Measurements from ENCODE around the gene AMT.

The AMT gene

DNA sequence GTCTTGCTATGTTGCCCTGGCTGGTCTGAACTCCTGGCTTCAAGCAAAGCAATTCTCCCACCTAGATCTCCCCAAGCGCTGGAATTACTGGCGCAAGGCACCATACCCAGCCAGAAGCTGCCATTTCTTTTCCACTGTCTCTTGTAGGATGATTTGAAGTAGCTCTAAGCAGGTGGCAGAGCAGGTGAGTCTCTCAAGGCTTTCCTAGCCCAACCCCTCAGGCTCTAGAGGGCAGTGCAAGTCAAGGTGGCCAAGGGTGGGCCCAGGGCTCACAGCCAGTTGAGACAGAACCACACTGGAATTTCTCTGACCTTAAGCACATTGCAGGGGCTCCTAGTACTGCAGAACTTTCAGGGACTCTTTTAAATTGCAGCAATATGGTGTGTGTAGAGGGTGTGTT, 32.2 kb upstream of the AMT start:
- no peak for TF ChIP-seq EZH2 (IDR thresholded peaks at IDR 0.05; ENCODE audit: borderline replicate concordance, low read depth, low read length, severe bottlenecking)
- TF ChIP-seq, protein P1, sequence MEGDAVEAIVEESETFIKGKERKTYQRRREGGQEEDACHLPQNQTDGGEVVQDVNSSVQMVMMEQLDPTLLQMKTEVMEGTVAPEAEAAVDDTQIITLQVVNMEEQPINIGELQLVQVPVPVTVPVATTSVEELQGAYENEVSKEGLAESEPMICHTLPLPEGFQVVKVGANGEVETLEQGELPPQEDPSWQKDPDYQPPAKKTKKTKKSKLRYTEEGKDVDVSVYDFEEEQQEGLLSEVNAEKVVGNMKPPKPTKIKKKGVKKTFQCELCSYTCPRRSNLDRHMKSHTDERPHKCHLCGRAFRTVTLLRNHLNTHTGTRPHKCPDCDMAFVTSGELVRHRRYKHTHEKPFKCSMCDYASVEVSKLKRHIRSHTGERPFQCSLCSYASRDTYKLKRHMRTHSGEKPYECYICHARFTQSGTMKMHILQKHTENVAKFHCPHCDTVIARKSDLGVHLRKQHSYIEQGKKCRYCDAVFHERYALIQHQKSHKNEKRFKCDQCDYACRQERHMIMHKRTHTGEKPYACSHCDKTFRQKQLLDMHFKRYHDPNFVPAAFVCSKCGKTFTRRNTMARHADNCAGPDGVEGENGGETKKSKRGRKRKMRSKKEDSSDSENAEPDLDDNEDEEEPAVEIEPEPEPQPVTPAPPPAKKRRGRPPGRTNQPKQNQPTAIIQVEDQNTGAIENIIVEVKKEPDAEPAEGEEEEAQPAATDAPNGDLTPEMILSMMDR (IDR thresholded peaks at IDR 0.05; ENCODE audit: borderline replicate concordance, extremely low read depth, low read length, poor library complexity, severe bottlenecking), result peak; percentile 8
- H2AFZ ChIP-seq (ENCODE audit: low read depth, low read length), result no peak overlapping the region
- H3K27me3 ChIP-seq (ENCODE audit: insufficient read depth, low read length, poor library complexity), result no peaks in the 10 kb centered on the region
- H3K9me3 ChIP-seq (ENCODE audit: insufficient read depth, low read length, severe bottlenecking), result no peaks in the 10 kb centered on the region
- no peak for DNase-seq
- no peaks in the 10 kb centered on the region for H4K20me1 ChIP-seq (ENCODE audit: insufficient read depth, low read length)
- no peak for ATAC-seq (ENCODE audit: insufficient read depth, low read depth)
- no peak overlapping the region for H3K27ac ChIP-seq (ENCODE audit: low read length)
- H3K4me3 ChIP-seq (ENCODE audit: low read depth in 1 of 2, low read length in 2 of 2), result no peak overlapping the region
- no peak overlapping the region for H3K9ac ChIP-seq (ENCODE audit: low read depth, low read length)
- no peaks in the 10 kb centered on the region for H3K79me2 ChIP-seq (ENCODE audit: insufficient read depth, low read length)
- H3K4me2 ChIP-seq (ENCODE audit: insufficient read depth, low read length), result no peak overlapping the region
- no peaks in the 10 kb centered on the region for H3K4me1 ChIP-seq (ENCODE audit: insufficient read depth, low read length)
- no peaks in the 10 kb centered on the region for H3K36me3 ChIP-seq (ENCODE audit: insufficient read depth, low read length)

DNA sequence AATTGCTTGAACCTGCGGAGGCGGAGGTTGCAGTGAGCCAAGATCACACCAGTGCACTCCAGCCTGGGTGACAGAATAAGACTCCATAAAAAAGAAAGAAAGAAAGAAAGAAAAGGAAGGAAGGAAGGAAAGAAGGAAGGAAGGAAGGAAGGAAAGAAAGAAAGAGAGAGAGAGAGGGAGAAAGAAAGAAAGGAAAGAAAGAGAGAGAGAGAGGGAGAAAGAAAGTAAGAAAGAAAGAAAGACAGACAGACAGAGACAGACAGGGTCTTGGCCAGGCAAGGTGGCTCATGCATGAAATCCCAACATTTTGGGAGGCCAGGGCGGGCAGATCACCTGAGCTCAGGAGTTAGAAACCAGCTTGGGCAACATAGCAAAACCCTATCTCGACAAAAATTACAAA, 31.3 kb upstream of the AMT start:
- no peaks in the 10 kb centered on the region for H3K27me3 ChIP-seq (ENCODE audit: insufficient read depth, low read length, poor library complexity)
- TF ChIP-seq, protein P1 (IDR thresholded peaks at IDR 0.05; ENCODE audit: borderline replicate concordance, extremely low read depth, low read length, poor library complexity, severe bottlenecking), result no peak
- no peak for TF ChIP-seq EZH2 (IDR thresholded peaks at IDR 0.05; ENCODE audit: borderline replicate concordance, low read depth, low read length, severe bottlenecking)
- no peaks in the 10 kb centered on the region for H3K36me3 ChIP-seq (ENCODE audit: insufficient read depth, low read length)
- H3K4me1 ChIP-seq (ENCODE audit: insufficient read depth, low read length), result peaks cover 7% of the 10 kb centered on the region
- no peak overlapping the region for H3K27ac ChIP-seq (ENCODE audit: low read length)
- ATAC-seq (ENCODE audit: insufficient read depth, low read depth), result no peak
- H3K4me3 ChIP-seq (ENCODE audit: low read depth in 1 of 2, low read length in 2 of 2), result no peak overlapping the region
- H3K9ac ChIP-seq (ENCODE audit: low read depth, low read length), result no peak overlapping the region
- no peaks in the 10 kb centered on the region for H4K20me1 ChIP-seq (ENCODE audit: insufficient read depth, low read length)
- no peak overlapping the region for H3K4me2 ChIP-seq (ENCODE audit: insufficient read depth, low read length)
- H3K9me3 ChIP-seq (ENCODE audit: insufficient read depth, low read length, severe bottlenecking), result no peaks in the 10 kb centered on the region
- no peak for DNase-seq
- no peak overlapping the region for H2AFZ ChIP-seq (ENCODE audit: low read depth, low read length)
- H3K79me2 ChIP-seq (ENCODE audit: insufficient read depth, low read length), result no peaks in the 10 kb centered on the region

DNA sequence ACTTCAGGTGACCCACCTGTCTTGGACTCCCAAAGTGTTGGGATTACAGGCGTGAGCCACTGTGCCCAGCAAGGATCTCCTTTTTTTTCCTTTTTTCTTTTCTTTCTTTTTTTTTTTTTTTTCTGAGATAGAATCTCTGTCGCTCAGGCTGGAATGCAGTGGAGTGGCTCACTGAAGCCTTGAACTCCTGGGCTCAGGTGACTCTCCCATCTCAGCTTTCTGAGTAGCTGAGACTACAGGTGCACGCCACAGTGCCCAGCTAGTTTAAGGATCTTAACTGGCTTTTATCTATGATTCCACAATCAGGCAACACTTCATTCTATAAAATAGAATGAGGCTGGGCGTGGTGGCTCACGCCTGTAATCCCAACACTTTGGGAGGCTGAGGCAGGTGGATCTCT, 23.1 kb upstream of the AMT start:
- Histone ChIP-seq H4K20me1 (ENCODE audit: insufficient read depth, low read length) (no peaks in the 10 kb centered on the region), H3K4me3 (ENCODE audit: low read depth in 1 of 2, low read length in 2 of 2) (no peak overlapping the region), H3K36me3 (ENCODE audit: insufficient read depth, low read length) (no peaks in the 10 kb centered on the region), H2AFZ (ENCODE audit: low read depth, low read length) (no peak overlapping the region), H3K9ac (ENCODE audit: low read depth, low read length) (no peak overlapping the region), H3K27ac (ENCODE audit: low read length) (no peak overlapping the region), H3K4me2 (ENCODE audit: insufficient read depth, low read length) (no peak overlapping the region), H3K9me3 (ENCODE audit: insufficient read depth, low read length, severe bottlenecking) (no peaks in the 10 kb centered on the region), H3K4me1 (ENCODE audit: insufficient read depth, low read length) (peaks cover 7% of the 10 kb centered on the region), H3K79me2 (ENCODE audit: insufficient read depth, low read length) (no peaks in the 10 kb centered on the region), H3K27me3 (ENCODE audit: insufficient read depth, low read length, poor library complexity) (no peaks in the 10 kb centered on the region)
- DNase-seq (no peak), ATAC-seq (ENCODE audit: insufficient read depth, low read depth) (no peak)
- TF ChIP-seq, protein P1 (IDR thresholded peaks at IDR 0.05; ENCODE audit: borderline replicate concordance, extremely low read depth, low read length, poor library complexity, severe bottlenecking), result no peak
- no peak for TF ChIP-seq EZH2 (IDR thresholded peaks at IDR 0.05; ENCODE audit: borderline replicate concordance, low read depth, low read length, severe bottlenecking)

DNA sequence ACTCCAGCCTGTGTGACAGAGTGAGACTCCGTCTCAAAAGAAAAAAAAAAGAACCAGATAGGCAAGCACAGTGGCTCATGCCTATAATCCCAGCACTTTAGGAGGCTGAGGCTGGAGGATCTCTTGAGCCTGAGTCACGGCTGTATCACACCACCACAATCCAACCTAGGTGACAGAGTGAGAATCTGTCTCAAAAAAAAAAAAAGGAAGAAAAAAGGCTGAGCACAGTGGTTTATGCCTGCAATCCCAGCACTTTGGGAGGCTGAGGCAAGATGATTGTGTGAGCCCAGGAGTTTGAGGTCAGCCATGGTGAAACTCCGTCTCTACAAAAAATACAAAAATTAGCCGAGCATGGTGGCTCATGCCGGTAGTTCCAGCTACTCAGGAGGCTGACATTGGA, 12.5 kb upstream of the AMT start:
- H3K4me2 ChIP-seq (ENCODE audit: insufficient read depth, low read length), result no peak overlapping the region
- DNase-seq, result no peak
- H3K79me2 ChIP-seq (ENCODE audit: insufficient read depth, low read length), result no peaks in the 10 kb centered on the region
- H3K4me1 ChIP-seq (ENCODE audit: insufficient read depth, low read length), result peaks cover 5% of the 10 kb centered on the region
- H3K27me3 ChIP-seq (ENCODE audit: insufficient read depth, low read length, poor library complexity), result no peaks in the 10 kb centered on the region
- H3K9me3 ChIP-seq (ENCODE audit: insufficient read depth, low read length, severe bottlenecking), result no peaks in the 10 kb centered on the region
- no peak overlapping the region for H3K4me3 ChIP-seq (ENCODE audit: low read depth in 1 of 2, low read length in 2 of 2)
- TF ChIP-seq, protein P1 (IDR thresholded peaks at IDR 0.05; ENCODE audit: borderline replicate concordance, extremely low read depth, low read length, poor library complexity, severe bottlenecking), result no peak
- no peak for TF ChIP-seq EZH2 (IDR thresholded peaks at IDR 0.05; ENCODE audit: borderline replicate concordance, low read depth, low read length, severe bottlenecking)
- H2AFZ ChIP-seq (ENCODE audit: low read depth, low read length), result no peak overlapping the region
- no peaks in the 10 kb centered on the region for H3K36me3 ChIP-seq (ENCODE audit: insufficient read depth, low read length)
- no peak overlapping the region for H3K27ac ChIP-seq (ENCODE audit: low read length)
- no peak overlapping the region for H3K9ac ChIP-seq (ENCODE audit: low read depth, low read length)
- ATAC-seq (ENCODE audit: insufficient read depth, low read depth), result no peak
- no peaks in the 10 kb centered on the region for H4K20me1 ChIP-seq (ENCODE audit: insufficient read depth, low read length)
